SK-N-SH treated with all-trans-retinoic acid at 6 μM for 48 hours (cell line): Measurements from ENCODE around the gene EPN3.

Experiments
- OSR1 ChIP-seq: fragments of 250-450 bp; sonication (Bioruptor Pico); IDR thresholded peaks from 2 replicates; pipeline ENCODE4 v1.8.0; 2022; ENCODE audit warnings: moderate library complexity, mild to moderate bottlenecking, inconsistent platforms
- SNAI2 ChIP-seq: fragments of 250-450 bp; sonication (Bioruptor Pico); IDR thresholded peaks from 2 replicates; pipeline ENCODE4 v1.5.0; 2020; ENCODE audit warnings: mild to moderate bottlenecking, moderate library complexity
- TCF4 ChIP-seq: fragments of 250-450 bp; sonication (Bioruptor Pico); IDR thresholded peaks from 2 replicates; pipeline ENCODE4 v1.8.0; 2021; ENCODE audit warnings: mild to moderate bottlenecking, moderate library complexity, borderline replicate concordance

- TF ChIP-seq SNAI2 (CRISPR knock-in tag) (no peak), TCF4 (CRISPR knock-in tag) (no peak), OSR1 (CRISPR knock-in tag) (no peak)
These were observed 15.2 kb downstream of the EPN3 start for GRCh38 chr17:50547736-50548083.
